Bronchial smooth muscle cell (primary cell): Measurements from ENCODE around the gene EPHA1. TPM values are rescaled to one million over a fixed set of nuclear protein-coding genes. Genes with fewer than 3 reads are reported as not detected.

ENCODE experiments used
- total RNA-seq: library from RNA; depleted of rRNA; stranded (reverse); fragments of >200 nt; gene quantifications from 2 replicates; pipeline ENCODE4 v1.2.1, GENCODE V29; 2014

The EPHA1 gene
- 0.09 and 0.16 TPM in 2 replicates for total RNA-seq

GRCh38 chr7:143408686-143409561 lies at the start of gene EPHA1:
Gene EPHA1, minus strand, starts transcription at chr7:143408856. Its CDS starts 51 bp downstream, at chr7:143408805.

GRCh38 chr7:143443153-143443552 lies 34.5 kb upstream of the EPHA1 start, which contains the start of gene TAS2R60:
Gene TAS2R60, plus strand, starts transcription at chr7:143443453. Its CDS starts 0 bp downstream, at chr7:143443453.

GRCh38 chr7:143380646-143381426 lies 27.8 kb downstream of the EPHA1 start, which contains the start of gene ZYX:
Gene ZYX, plus strand, starts transcription at chr7:143381345. Its CDS starts 227 bp downstream, at chr7:143381572.

GRCh38 chr7:143362131-143363015 lies 46.3 kb downstream of the EPHA1 start, which contains the start of gene FAM131B:
Gene FAM131B, minus strand, starts transcription at chr7:143362713. Its CDS starts 110 bp downstream, at chr7:143362603.

Other genes with a start within 250 kb of the EPHA1 start
- not detected in 2 replicates for gene TAS2R39, start 225.4 kb downstream of the EPHA1 start, total RNA-seq
- gene TAS2R40, start 186.8 kb downstream of the EPHA1 start, total RNA-seq: not detected in 2 replicates
- gene GSTK1, start 145.4 kb downstream of the EPHA1 start, total RNA-seq: 73.4 and 76.3 TPM in 2 replicates
- 0.09 TPM in 1 of 2 replicates, not detected in the other for gene TMEM139, start 123.9 kb downstream of the EPHA1 start, total RNA-seq
- gene CASP2, start 120.5 kb downstream of the EPHA1 start, total RNA-seq: 7.3 and 9.3 TPM in 2 replicates
- gene CLCN1, start 92.7 kb downstream of the EPHA1 start, total RNA-seq: 0.09 TPM in 1 of 2 replicates, not detected in the other
- gene FAM131B, start 46.1 kb downstream of the EPHA1 start, total RNA-seq: 4.6 and 8.2 TPM in 2 replicates
- gene ZYX, start 27.5 kb downstream of the EPHA1 start, total RNA-seq: 13.6 and 13.7 TPM in 2 replicates
- 0.17 TPM in 1 of 2 replicates, not detected in the other for gene TAS2R60, start 34.6 kb upstream of the EPHA1 start, total RNA-seq
- gene TAS2R41, start 69.0 kb upstream of the EPHA1 start, total RNA-seq: not detected in 2 replicates
- gene CTAGE15, start 162.9 kb upstream of the EPHA1 start, total RNA-seq: 0.09 TPM in 1 of 2 replicates, not detected in the other
- 0.63 and 0.94 TPM in 2 replicates for gene TCAF2, start 212.1 kb upstream of the EPHA1 start, total RNA-seq